NOMO-1 treated with dmso at 0.1 percent for 144 hours (cell line): ENCODE results near the gene MARCHF9.

ENCODE experiments used
- DNase-seq: peaks from one replicate; lab custom pipeline; 2025; ENCODE audit not compliant: unreplicated experiment; lab: John Stamatoyannopoulos, UW

MARCHF9 gene

GRCh38 chr12:57724003-57724935 is 30.6 kb upstream of the MARCHF9 start:
- no peak for DNase-seq

- no peak for DNase-seq
Measured at GRCh38 chr12:57724936-57725740, 29.8 kb upstream of the MARCHF9 start.

- no peak for DNase-seq
Measured at GRCh38 chr12:57725851-57726150, 29.1 kb upstream of the MARCHF9 start.

GRCh38 chr12:57726151-57726883 is 28.6 kb upstream of the MARCHF9 start:
- no peak for DNase-seq

GRCh38 chr12:57726884-57727757 is 27.8 kb upstream of the MARCHF9 start:
- DNase-seq: no peak

- no peak for DNase-seq
Measured at GRCh38 chr12:57727758-57728395, 27.0 kb upstream of the MARCHF9 start.

- DNase-seq: no peak
Measured at GRCh38 chr12:57729321-57729844, 25.5 kb upstream of the MARCHF9 start.

- DNase-seq: no peak
Measured at GRCh38 chr12:57730336-57731067, 24.4 kb upstream of the MARCHF9 start.

- DNase-seq: no peak
Measured at GRCh38 chr12:57731411-57732080, 23.4 kb upstream of the MARCHF9 start.

- DNase-seq: no peak
Measured at GRCh38 chr12:57732270-57732669, 22.6 kb upstream of the MARCHF9 start.

- DNase-seq: no peak
Measured at GRCh38 chr12:57732726-57733593, 21.9 kb upstream of the MARCHF9 start.

GRCh38 chr12:57733928-57734327 is 21.0 kb upstream of the MARCHF9 start:
- DNase-seq: no peak

- no peak for DNase-seq
Measured at GRCh38 chr12:57734591-57734990, 20.3 kb upstream of the MARCHF9 start.

- DNase-seq: no peak
Measured at GRCh38 chr12:57735198-57735855, 19.6 kb upstream of the MARCHF9 start.

- DNase-seq: no peak
Measured at GRCh38 chr12:57735952-57736740, 18.8 kb upstream of the MARCHF9 start.

- DNase-seq: no peak
Measured at GRCh38 chr12:57736741-57737466, 18.0 kb upstream of the MARCHF9 start.
